ENCODE measurements around the gene MCHR1.

MCHR1 gene

DNA sequence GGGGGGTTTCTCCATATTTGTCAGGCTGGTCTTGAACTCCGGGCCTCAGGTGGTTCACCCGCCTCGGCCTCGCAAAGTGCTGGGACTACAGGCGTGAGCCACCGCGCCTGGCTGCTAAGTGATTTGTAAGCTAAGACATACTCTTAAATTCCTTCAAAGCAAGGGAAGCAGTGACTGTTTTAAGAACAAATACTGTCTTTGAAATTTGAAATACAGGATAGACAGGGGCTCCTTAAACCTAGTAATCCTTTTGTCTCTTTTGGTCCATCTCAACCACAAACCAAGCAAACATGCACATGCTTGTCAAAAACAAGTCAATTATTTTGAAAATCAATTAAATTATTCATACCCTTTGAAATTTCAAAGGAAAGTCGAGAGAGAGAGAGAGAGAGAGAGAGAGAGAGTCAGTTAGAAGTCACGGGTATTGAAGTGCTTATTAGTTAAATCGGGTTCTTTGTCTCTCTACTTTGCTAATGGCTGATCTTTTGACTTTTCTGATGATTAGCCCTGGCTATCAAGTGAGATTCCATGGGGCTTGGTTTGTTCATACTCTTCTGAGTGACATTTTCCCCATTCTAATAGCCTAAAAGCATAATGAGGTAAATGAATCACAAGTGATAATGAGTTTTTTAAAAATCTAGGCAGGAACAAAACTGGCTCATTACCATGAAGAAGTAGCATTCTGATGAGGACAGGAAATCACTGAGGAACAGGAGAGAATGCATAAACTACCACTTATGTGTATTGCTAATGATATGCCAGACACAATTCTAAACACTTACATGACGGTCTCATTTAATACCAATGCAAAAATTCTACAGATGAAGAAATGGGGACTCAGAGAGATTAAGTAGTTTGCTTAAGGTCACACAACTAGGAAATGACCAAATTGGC, 48.0 kb downstream of the MCHR1 start:
- DNase-seq (ENCODE audit: low read depth), result no peak

- DNase-seq (ENCODE audit: low read depth), result no peak
Observed at GRCh38 chr22:40727964-40728615, 48.8 kb downstream of the MCHR1 start.

DNA sequence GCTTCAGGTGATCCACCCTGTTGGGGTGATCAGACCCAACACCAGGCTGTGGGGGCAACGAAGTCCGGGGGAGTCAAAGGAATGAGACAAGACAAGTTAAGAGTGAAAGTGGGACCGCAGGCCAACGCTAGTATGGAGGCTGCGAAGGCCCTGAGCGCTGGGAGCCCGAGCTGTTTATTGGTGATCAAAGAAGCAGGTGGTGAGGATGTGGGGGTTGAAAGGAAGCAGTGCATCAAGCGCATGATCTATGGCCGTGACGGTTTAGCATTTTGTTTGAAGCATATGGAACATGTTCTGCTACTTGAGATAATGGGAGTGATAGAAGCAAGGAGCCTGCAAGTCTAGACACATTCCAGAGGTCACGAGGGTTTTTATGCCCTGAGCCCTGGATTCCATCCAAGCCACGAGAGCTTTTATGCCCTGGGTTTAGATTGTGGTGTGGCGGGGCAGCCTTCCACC, 49.5 kb downstream of the MCHR1 start:
- no peak for DNase-seq (ENCODE audit: low read depth)

GRCh38 chr22:40729284-40729683, 50.0 kb downstream of the MCHR1 start:
- no peak for DNase-seq (ENCODE audit: low read depth)

Data from fibroblast of the conjunctiva (primary cell).